H9 (cell line): ENCODE results near the gene TEX35. TPM values are rescaled to one million over a fixed set of nuclear protein-coding genes. Genes with fewer than 3 reads are reported as not detected.

Source experiments
- DNase-seq: peaks from one replicate; pipeline ENCODE4 v3.0.0-alpha.2; 2017
- H2AFZ ChIP-seq: one replicate; pipeline ENCODE4 v1.6.1; 2013; ENCODE audit warnings: mild to moderate bottlenecking, low read length, control low read depth, moderate library complexity
- H2AK5ac ChIP-seq: 2 replicates; pipeline ENCODE4 v1.6.1; 2013; ENCODE audit warnings: low read length, control low read depth, mixed read lengths; ENCODE audit not compliant: insufficient read length
- H2BK120ac ChIP-seq: one replicate; pipeline ENCODE4 v1.6.1; 2013; ENCODE audit warnings: low read depth, mild to moderate bottlenecking, low read length, control low read depth, inconsistent platforms; ENCODE audit not compliant: poor library complexity, severe bottlenecking
- H2BK12ac ChIP-seq: 2 replicates; pipeline ENCODE4 v1.6.1; 2013; ENCODE audit warnings: low read length, control low read depth, mixed read lengths, low read depth; ENCODE audit not compliant: insufficient read length
- H2BK15ac ChIP-seq: 2 replicates; pipeline ENCODE4 v1.6.1; 2013; ENCODE audit warnings: low read depth, low read length, control low read depth
- H2BK20ac ChIP-seq: one replicate; pipeline ENCODE4 v1.6.1; 2013; ENCODE audit warnings: low read depth, mild to moderate bottlenecking, low read length, control low read depth, inconsistent platforms; ENCODE audit not compliant: poor library complexity, severe bottlenecking
- H2BK5ac ChIP-seq: 2 replicates; pipeline ENCODE4 v1.6.1; 2013; ENCODE audit warnings: low read length, control low read depth, mixed read lengths; ENCODE audit not compliant: insufficient read length
- H3K14ac ChIP-seq: 2 replicates; pipeline ENCODE4 v1.6.1; 2013; ENCODE audit warnings: low read length, control low read depth; ENCODE audit not compliant: insufficient read depth
- H3K18ac ChIP-seq: 2 replicates; pipeline ENCODE4 v1.6.1; 2013; ENCODE audit warnings: low read depth, mild to moderate bottlenecking, mixed read lengths, low read length, control low read depth; ENCODE audit not compliant: insufficient read length
- H3K23ac ChIP-seq: 2 replicates; pipeline ENCODE4 v1.6.1; 2013; ENCODE audit warnings: low read length, control low read depth, mixed read lengths, low read depth; ENCODE audit not compliant: insufficient read length
- H3K23me2 ChIP-seq: 2 replicates; pipeline ENCODE4 v1.6.1; 2013; ENCODE audit warnings: low read depth, mild to moderate bottlenecking, mixed read lengths, low read length, control low read depth; ENCODE audit not compliant: insufficient read length, poor library complexity, severe bottlenecking
- H3K27ac ChIP-seq: 2 replicates; pipeline ENCODE4 v1.5.1; 2013; ENCODE audit warnings: low read length, control low read depth, mixed read lengths, low read depth; ENCODE audit not compliant: insufficient read length
- H3K27me3 ChIP-seq: 2 replicates; pipeline ENCODE4 v1.6.1; 2013; ENCODE audit warnings: low read length, control low read depth, inconsistent platforms; ENCODE audit not compliant: insufficient read depth
- H3K4ac ChIP-seq: 2 replicates; pipeline ENCODE4 v1.6.1; 2013; ENCODE audit warnings: low read depth, mild to moderate bottlenecking, control low read depth, inconsistent platforms, low read length, moderate library complexity
- H3K4me1 ChIP-seq: 2 replicates; pipeline ENCODE4 v1.6.1; 2013; ENCODE audit warnings: low read length, control low read depth, inconsistent platforms; ENCODE audit not compliant: insufficient read depth
- H3K4me2 ChIP-seq: 2 replicates; pipeline ENCODE4 v1.6.1; 2013; ENCODE audit warnings: low read length, control low read depth, mixed read lengths; ENCODE audit not compliant: insufficient read length, insufficient read depth
- H3K56ac ChIP-seq: 2 replicates; pipeline ENCODE4 v1.6.1; 2013; ENCODE audit warnings: low read depth, mild to moderate bottlenecking, mixed read lengths, low read length, control low read depth; ENCODE audit not compliant: insufficient read length
- H3K79me1 ChIP-seq: 2 replicates; pipeline ENCODE4 v1.6.1; 2013; ENCODE audit warnings: low read depth, mild to moderate bottlenecking, moderate library complexity, low read length, control low read depth, inconsistent platforms; ENCODE audit not compliant: insufficient read depth, poor library complexity, severe bottlenecking
- H3K79me2 ChIP-seq: 2 replicates; pipeline ENCODE4 v1.6.1; 2013; ENCODE audit warnings: low read length, control low read depth, inconsistent platforms; ENCODE audit not compliant: insufficient read depth
- H3K9ac ChIP-seq: 2 replicates; pipeline ENCODE4 v1.6.1; 2013; ENCODE audit warnings: low read length, control low read depth, mixed read lengths; ENCODE audit not compliant: insufficient read length; ENCODE audit errors: extremely low read depth
- H3K9me3 ChIP-seq: one replicate; pipeline ENCODE4 v1.6.1; 2013; ENCODE audit warnings: low read depth, low read length, inconsistent platforms; ENCODE audit not compliant: control insufficient read depth
- H3T11ph ChIP-seq: one replicate; pipeline ENCODE4 v1.6.1; 2013; ENCODE audit warnings: mild to moderate bottlenecking, low read length, control low read depth, inconsistent platforms
- H4K20me1 ChIP-seq: one replicate; pipeline ENCODE4 v1.6.1; 2013; ENCODE audit not compliant: control insufficient read depth, insufficient read length, insufficient read depth
- H4K5ac ChIP-seq: 2 replicates; pipeline ENCODE4 v1.6.1; 2013; ENCODE audit warnings: low read depth, mild to moderate bottlenecking, mixed read lengths, low read length, control low read depth; ENCODE audit not compliant: insufficient read length
- H4K8ac ChIP-seq: replicated peaks from 2 replicates; pipeline ENCODE4 v1.6.1; 2013; ENCODE audit warnings: low read length, control low read depth, mixed read lengths, low read depth; ENCODE audit not compliant: insufficient read length
- H4K91ac ChIP-seq: 2 replicates; pipeline ENCODE4 v1.6.1; 2013; ENCODE audit warnings: low read depth, mild to moderate bottlenecking, moderate library complexity, mixed read lengths, low read length, control low read depth; ENCODE audit not compliant: insufficient read length
- H3K27ac Mint-ChIP-seq, 3 experiments: 2 replicates in 2 of 3; 3 replicates in 1 of 3; pipeline ENCODE4 v1.8.0; 2020 to 2021; ENCODE audit warnings: mixed read lengths in 3 of 3, mild to moderate bottlenecking in 1 of 3, moderate library complexity in 1 of 3
- H3K27me3 Mint-ChIP-seq: 2 replicates; pipeline ENCODE4 v1.8.0; 2021; ENCODE audit warnings: low read depth, mild to moderate bottlenecking, moderate library complexity, mixed read lengths
- H3K36me3 Mint-ChIP-seq, 3 experiments: 2 replicates in 2 of 3; 3 replicates in 1 of 3; pipeline ENCODE4 v1.8.0; 2020 to 2021; ENCODE audit warnings: low read depth in 3 of 3, mixed read lengths in 3 of 3; ENCODE audit not compliant: insufficient read depth in 1 of 3
- H3K4me1 Mint-ChIP-seq, 2 experiments: 2 replicates each; pipeline ENCODE4 v1.8.0; 2020; ENCODE audit warnings: mixed read lengths in 2 of 2
- H3K4me3 Mint-ChIP-seq, 2 experiments: 2 replicates in 1 of 2; 3 replicates in 1 of 2; pipeline ENCODE4 v1.8.0; 2020 to 2021; ENCODE audit warnings: mild to moderate bottlenecking in 2 of 2, mixed read lengths in 2 of 2, moderate library complexity in 1 of 2
- H3K9me3 Mint-ChIP-seq, 2 experiments: 2 replicates in 1 of 2; 3 replicates in 1 of 2; pipeline ENCODE4 v1.8.0; 2020; ENCODE audit warnings: mild to moderate bottlenecking in 2 of 2, mixed read lengths in 2 of 2, moderate library complexity in 1 of 2
- WGBS: extraction: QIAGEN DNeasy Blood & Tissue Kit; methylation state at CpG from one replicate; pipeline ENCODE4 v1.1.7; 2013; ENCODE audit warnings: missing lambda C conversion rate, low lambda C conversion rate, mixed read lengths; ENCODE audit not compliant: insufficient read length; ENCODE audit errors: extremely low coverage; 5-methylcytosine and 5-hydroxymethylcytosine counted together
- total RNA-seq: library from RNA; stranded (reverse); gene quantifications from 2 replicates; pipeline ENCODE4 v1.2.1, GENCODE V29; 2021
- TF ChIP-seq, protein P1 (sequence below): fragments of 200-600 bp; sonication (generic); conservative IDR thresholded peaks from 3 replicates; pipeline ENCODE4 v1.8.0; 2021; ENCODE audit warnings: antibody characterized with exemption, mild to moderate bottlenecking

TEX35 gene
- total RNA-seq, 1 experiment from 2014 or later = not detected

GRCh38 chr1:178484698-178485225, 28.1 kb upstream of the TEX35 start:
- Histone ChIP-seq H3K4me2 (no peak overlapping the region), H4K91ac (no peak overlapping the region), H2BK15ac (no peak overlapping the region), H2BK12ac (no peak overlapping the region), H2BK120ac (no peak overlapping the region), H3K27me3 (no peaks in the 10 kb centered on the region), H4K8ac (no peak overlapping the region), H2BK20ac (no peak overlapping the region), H4K5ac (no peak overlapping the region), H3T11ph (no peak overlapping the region), H2BK5ac (no peak overlapping the region), H3K79me1 (no peaks in the 10 kb centered on the region), H2AFZ (no peak overlapping the region), H3K23me2 (no peaks in the 10 kb centered on the region), H3K4ac (no peak overlapping the region), H3K18ac (no peak overlapping the region), H3K27ac (no peak overlapping the region), H3K14ac (no peak overlapping the region), H3K56ac (no peak overlapping the region), H3K23ac (no peak overlapping the region), H3K4me1 (no peaks in the 10 kb centered on the region), H4K20me1 (no peaks in the 10 kb centered on the region), H3K79me2 (no peaks in the 10 kb centered on the region), H3K9me3 (no peaks in the 10 kb centered on the region), H2AK5ac (no peak overlapping the region), H3K9ac (no peak overlapping the region)
- peaks cover 3 to 9% of the 10 kb centered on the region in 2 experiments; a peak in 2 of 4 replicates for H3K4me1 Mint-ChIP-seq
- no peaks in the 10 kb centered on the region for H3K27me3 Mint-ChIP-seq
- H3K9me3 Mint-ChIP-seq = no peaks in the 10 kb centered on the region
- H3K27ac Mint-ChIP-seq = no peak overlapping the region
- no peak overlapping the region for H3K4me3 Mint-ChIP-seq
- WGBS = no CpG with 5 or more reads among the region's 3 CpGs
- TF ChIP-seq, protein P1, sequence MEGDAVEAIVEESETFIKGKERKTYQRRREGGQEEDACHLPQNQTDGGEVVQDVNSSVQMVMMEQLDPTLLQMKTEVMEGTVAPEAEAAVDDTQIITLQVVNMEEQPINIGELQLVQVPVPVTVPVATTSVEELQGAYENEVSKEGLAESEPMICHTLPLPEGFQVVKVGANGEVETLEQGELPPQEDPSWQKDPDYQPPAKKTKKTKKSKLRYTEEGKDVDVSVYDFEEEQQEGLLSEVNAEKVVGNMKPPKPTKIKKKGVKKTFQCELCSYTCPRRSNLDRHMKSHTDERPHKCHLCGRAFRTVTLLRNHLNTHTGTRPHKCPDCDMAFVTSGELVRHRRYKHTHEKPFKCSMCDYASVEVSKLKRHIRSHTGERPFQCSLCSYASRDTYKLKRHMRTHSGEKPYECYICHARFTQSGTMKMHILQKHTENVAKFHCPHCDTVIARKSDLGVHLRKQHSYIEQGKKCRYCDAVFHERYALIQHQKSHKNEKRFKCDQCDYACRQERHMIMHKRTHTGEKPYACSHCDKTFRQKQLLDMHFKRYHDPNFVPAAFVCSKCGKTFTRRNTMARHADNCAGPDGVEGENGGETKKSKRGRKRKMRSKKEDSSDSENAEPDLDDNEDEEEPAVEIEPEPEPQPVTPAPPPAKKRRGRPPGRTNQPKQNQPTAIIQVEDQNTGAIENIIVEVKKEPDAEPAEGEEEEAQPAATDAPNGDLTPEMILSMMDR = no peak
- no peak for DNase-seq
- H3K36me3 Mint-ChIP-seq = peaks cover 0 to 8% (median 4%) of the 10 kb centered on the region in 3 experiments; a peak in 2 of 7 replicates
